ENCODE data around the gene FBXO42.
A peak's percentile ranks its signal among the peaks of the same experiment; 100 is the strongest.
"Not testable (repeated sequence)": the region's sequence is repeated elsewhere in the genome, so short reads cannot be mapped to it uniquely, and the experiment has no call there.

FBXO42 gene

DNA sequence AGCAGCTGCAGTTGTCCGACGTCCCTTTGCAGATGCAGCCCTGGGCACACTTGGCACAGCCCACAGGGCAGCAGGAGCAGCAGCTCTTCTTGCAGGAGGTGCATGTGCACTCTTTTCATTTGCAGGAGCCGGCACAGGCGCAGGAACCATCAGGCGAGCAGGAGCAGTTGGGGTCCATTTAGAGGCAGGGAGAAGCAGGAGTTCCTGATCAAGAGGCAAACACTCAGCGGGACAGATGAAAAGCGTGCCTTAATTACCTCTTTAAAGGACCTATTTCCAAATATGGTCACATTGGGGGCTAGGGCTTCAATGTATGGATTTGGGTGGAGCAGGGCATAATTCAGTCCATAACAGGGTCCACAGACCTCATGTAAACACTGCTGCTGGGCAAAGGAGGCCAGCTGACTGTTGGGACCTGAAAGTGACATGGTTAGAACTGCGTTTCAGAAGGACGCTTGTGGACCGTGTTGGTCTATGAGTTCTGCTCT, 111.0 kb downstream of the FBXO42 start:
- DNase-seq: no peak

DNA sequence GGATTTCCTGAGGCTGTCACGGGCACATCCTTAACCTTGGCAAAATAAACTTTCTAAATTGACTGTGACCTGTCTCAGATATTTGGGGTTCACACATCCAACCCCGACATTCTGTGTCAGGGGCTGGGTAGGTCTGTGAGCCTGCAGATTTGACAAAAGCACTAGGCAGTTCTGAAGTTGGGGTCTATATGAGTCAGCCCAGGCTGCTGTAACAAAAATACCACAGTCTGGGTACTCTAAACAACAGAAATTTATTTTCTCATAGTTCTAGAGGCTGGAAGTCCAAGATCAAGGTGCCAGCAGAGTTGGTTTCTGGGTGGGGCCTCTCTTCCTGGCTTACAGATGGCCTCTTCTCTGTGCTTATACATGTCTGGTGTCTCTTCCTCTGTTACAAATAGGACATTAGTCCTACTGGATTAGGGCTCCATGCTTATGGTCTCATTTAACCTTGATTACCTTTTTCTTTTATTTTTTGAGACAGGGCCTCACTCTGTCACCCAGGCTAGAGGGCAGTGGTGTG, 112.2 kb downstream of the FBXO42 start:
- no peak for DNase-seq

DNA sequence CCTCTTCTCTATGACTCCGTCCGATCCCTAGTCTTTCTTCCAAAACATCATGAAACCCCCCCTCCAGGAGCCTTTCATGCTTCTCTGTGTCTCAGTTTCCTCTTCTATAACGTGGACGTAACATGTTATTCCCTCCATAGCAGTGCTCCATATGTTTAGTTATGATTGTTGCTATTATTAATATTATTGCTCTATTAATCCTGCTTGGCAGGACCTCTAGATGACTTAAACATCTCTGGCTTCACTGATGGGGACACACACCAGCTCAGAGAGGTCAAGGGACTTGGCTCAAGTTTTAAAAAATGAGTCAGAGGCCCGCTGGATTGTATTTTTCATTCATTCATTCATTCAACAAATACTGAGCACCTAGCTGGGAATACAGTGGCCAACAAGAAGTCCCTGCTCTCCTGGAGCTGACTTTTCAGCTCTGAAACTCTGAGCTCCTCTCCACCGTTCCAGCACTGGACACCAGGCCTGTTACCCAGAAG, 114.9 kb downstream of the FBXO42 start:
- DNase-seq: no peak

DNA sequence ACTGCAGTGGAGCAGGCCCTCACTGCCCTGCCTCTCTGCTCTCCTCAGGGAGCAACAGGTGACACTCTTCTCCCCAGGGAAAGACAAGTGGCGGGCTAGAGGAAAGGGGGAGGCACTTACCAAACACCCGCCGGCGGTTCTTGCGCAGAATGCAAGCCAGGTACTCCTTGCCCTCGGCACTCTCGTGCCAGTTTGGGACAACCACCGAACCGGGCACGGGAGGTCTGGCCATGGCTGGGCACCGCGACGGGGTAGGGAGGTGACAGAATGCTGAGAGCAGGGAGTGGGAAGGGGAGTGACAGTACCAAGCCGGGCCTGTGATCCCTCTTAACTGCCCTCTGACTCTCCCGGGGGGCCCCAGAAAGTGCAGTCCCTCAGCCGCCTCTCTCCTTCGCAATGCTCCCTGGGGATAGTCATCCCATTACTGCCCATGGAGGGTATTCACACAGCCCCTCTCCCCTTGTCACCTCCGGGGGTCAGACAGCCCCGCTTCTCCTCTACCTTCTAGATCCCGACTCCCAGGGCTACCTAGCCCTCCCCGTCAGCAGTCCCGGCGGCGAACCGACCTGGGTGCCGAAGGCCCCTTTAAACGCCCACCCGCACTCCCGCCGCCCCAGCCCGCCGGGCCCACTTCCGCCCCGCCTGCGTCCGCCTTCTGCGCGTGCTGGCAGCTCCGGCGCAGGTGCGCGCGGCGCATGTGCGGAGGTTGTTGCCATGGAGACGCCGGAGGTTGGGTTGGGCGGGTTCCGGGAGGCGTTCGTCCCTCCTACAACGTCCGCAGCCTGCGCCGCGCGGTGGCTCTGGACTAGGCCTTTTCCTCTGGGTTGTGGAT, 115.6 kb downstream of the FBXO42 start, which contains the start of gene CPLANE2:
CPLANE2 (minus strand) TSS at position 673 of the 832 bp plus-strand sequence; CDS start at position 232, 441 bp downstream.
- DNase-seq: peak; percentile 90

DNA sequence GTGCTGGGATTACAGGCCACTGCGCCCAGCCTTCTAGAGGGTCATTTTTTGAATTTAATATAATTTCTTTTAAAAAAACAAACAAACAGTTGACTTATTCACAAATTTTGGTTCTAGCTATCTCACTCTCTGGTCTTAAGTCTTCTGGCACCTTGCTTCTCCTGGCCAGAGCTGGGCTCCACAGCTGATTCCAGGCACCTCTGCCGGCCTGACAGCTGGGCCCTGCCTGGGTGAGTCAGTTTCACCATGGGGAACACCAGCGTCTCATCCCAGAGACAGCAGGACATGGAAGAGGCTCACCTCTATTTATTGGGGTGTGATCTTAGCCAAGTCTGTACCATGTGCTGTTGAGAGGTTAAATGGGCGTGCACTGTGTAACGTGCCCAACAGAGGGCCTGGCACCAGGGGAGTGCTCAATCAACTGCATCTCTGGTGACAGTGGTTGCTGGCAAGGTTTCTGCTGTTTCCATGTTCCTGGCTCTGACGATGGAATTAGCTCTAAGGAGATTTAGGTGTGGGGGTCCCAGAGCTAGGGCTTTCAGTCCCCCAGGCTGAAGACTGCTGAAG, 116.3 kb downstream of the FBXO42 start:
- DNase-seq: no peak

DNA sequence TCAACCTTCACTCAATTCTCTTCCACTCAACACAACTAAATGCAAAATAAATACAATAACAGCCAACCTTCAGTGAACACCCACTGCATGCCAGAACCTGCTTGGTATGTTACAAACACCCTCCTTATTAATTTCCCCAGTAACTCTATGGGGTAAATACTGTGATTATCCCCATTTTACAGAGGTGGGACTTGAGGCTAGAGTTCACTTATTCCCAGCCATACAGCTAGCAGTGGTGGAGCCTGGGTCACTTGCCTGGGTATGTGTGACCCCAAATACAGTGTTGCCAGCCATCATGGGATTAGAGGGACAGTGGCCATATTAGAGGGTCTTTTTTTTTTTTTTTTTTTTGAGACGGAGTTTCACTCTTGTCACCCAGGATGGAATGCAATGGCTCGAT, 116.9 kb downstream of the FBXO42 start:
- DNase-seq: no peak

- DNase-seq: no peak
Measured at GRCh38 chr1:16233431-16233830, 118.8 kb downstream of the FBXO42 start.

- no peak for DNase-seq
Measured at GRCh38 chr1:16232316-16232710, 120.0 kb downstream of the FBXO42 start.

- DNase-seq: no peak
Measured at GRCh38 chr1:16231331-16232315, 120.7 kb downstream of the FBXO42 start.

- DNase-seq: no peak
Measured at GRCh38 chr1:16230744-16231143, 121.5 kb downstream of the FBXO42 start.

- DNase-seq: no peak
Measured at GRCh38 chr1:16229976-16230740, 122.1 kb downstream of the FBXO42 start.

DNA sequence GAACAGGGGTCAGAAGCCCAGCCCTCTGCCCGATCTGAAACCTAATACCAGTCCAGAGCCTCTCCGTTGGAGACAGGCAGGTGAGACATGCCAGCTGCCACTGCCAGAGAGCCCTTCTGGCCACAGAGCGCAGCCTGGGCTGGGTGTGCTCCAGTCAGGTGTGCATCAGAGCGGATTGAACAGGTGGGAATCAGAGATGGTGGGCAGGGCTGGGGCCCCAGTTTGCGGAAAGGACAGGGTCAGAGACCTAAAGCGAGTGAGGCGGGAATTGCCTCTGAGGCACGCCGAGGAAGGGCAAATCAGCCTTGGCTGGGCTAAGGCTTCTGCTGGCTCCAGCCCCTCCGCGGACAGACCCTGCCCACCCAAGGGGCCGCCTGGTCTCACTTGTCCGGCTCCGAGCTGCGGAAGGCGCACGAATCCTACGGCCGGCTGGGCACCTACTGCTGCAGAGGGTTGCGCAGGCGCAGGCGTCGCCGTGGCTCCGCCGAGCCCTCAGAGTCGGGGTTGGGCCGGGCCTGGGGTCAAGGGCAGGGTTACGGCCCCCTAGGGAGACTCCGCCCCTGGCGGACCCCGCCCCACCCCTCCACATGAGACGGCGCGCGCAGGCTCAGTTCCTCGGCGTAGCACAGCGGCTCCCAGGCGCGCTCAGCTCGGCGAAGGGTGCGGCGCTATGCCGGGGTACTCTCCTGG, 125.6 kb downstream of the FBXO42 start:
- DNase-seq: no peak

DNA sequence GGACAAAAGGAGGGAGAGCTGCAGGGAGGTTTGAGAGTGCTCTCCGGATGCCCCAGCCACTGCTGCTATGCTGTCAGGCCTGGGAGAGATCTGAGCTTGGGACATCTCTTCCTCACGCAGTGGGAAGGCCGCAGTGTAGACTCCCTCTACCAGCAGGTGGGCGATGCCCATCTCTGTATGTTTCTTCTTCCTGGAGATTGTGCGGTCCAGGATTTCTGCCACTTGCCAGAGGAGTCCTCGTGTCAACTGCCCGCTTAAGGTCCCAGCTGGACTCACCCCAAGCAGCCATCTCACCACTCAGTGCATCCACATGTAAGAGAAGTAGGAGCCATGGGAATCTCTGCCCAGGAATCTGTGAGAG, 126.2 kb downstream of the FBXO42 start:
- DNase-seq: no peak

- no peak for DNase-seq
Measured at GRCh38 chr1:16224472-16224871, 127.8 kb downstream of the FBXO42 start.

DNA sequence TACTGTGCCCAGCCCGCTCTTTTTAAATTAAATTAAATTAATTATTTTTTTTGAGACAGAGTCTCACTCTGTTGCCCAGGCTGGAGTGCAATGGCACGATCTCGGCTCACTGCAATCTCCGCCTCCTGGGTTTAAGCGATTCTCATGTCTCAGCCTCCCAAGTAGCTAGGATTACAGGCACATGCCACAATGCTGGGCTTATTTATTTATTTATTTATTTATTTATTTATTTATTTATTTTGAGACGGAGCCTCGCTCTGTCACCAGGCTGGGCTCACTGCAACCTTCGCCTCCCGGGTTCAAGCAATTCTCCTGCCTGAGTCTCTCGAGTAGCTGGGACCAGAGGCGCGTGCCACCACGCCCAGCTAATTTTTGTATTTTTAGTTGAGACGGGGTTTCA, 129.6 kb downstream of the FBXO42 start:
- not testable (repeated sequence) for DNase-seq

DNA sequence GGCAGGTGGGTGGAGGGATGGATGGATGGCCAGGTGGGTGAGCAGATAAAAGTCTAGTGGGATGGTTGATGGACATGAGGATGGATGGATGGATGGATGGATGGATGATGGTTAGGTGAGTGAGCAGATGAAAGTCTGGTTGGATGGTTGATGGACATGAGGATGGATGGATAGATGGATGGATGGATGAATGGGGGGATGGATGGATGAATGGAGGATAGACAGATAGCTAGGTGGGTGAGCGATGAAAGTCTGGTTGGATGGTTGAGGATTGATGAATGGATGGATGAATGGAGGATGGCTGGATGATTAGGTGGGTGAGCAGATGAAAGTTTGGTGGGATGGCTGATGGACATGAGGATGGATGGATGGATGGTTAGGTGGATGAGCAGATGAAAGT, 130.8 kb downstream of the FBXO42 start:
- no peak for DNase-seq

GRCh38 chr1:16219968-16220500, 132.2 kb downstream of the FBXO42 start:
- no peak for DNase-seq

GRCh38 chr1:16218674-16219071, 133.6 kb downstream of the FBXO42 start:
- no peak for DNase-seq

DNA sequence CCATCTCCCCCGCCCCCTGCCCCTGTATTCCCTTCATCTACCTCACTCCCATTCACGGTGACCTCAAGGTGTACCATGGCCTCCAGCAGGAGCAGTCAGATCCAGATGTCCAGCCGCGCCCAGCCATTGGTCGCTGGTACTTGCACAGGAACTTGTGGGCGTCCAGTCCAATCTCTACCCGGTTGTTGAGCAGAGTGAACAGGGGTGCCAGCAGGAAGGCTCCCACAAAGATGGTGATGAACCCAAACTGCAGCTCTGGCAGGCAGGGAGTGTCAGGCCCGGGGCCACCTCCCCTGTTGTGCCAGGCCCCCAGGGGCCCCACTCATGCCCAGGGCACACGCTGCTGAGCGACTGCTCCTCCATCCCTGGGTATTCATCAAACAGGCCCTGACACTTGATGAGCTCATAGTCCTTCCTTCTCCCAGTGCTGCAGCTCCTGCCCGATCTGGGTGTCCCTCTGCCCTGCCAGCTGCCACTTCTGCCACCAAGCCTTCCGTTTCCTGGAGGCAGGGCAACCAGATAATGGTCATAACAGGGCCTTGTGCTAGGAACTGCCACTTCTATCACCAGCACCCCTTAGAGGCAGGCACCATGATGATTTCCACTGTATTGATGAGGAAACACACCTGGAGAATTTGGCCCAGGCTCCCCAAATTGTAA, 134.1 kb downstream of the FBXO42 start:
- DNase-seq: no peak

GRCh38 chr1:16217061-16217785, 135.1 kb downstream of the FBXO42 start:
- DNase-seq: peak; percentile 97
